ENCODE data around the gene CORO2A.

DNA sequence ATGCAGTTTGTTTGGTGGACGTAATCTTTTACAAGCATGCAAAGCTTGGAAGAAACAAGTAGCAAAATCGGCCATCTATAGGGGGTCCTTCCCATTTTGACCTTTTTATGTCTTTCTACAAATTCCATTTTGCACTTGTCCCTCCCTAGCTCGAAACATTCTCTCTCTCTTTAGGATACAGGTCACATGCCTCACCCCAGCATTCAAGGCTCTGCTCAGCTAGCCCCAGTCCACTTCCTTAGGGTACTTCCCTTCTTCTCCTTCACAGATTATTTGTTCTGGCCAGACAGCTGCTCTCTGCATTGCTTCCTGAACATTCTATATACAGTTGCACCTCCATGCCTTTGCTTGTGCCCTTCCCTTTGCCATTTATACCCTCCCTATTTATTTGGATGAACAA lies 41.7 kb downstream of the CORO2A start:
- TF ChIP-seq, protein P1, sequence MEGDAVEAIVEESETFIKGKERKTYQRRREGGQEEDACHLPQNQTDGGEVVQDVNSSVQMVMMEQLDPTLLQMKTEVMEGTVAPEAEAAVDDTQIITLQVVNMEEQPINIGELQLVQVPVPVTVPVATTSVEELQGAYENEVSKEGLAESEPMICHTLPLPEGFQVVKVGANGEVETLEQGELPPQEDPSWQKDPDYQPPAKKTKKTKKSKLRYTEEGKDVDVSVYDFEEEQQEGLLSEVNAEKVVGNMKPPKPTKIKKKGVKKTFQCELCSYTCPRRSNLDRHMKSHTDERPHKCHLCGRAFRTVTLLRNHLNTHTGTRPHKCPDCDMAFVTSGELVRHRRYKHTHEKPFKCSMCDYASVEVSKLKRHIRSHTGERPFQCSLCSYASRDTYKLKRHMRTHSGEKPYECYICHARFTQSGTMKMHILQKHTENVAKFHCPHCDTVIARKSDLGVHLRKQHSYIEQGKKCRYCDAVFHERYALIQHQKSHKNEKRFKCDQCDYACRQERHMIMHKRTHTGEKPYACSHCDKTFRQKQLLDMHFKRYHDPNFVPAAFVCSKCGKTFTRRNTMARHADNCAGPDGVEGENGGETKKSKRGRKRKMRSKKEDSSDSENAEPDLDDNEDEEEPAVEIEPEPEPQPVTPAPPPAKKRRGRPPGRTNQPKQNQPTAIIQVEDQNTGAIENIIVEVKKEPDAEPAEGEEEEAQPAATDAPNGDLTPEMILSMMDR (IDR thresholded peaks at IDR 0.05) = no peak
- no peak for TF ChIP-seq POLR2A (IDR thresholded peaks at IDR 0.05)
- TF ChIP-seq EP300 (IDR thresholded peaks at IDR 0.05) = no peak
